ENCODE results near the gene OTUD4.

The OTUD4 gene

DNA sequence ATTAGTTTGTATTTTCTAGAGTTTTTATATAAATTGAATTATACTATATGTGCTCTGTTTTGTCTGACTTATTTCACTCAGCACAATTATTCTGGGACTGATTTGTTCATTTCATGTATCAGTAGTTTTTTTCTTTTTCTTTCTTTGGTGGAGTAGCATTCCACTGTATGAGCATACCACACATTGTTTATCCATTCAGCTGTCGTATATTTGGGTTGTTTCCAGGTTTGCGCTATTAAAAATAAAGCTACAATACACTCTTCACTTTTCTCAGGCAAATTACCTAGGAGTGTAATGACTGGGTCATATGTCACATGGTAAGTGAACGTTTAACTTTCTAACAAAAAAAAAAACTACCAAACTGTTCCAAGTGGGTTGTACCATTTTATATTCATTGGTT, 9.6 kb upstream of the OTUD4 start:
- DNase-seq (ENCODE audit: low read depth): no peak
- no peak overlapping the region for H3K4me3 ChIP-seq (ENCODE audit: low read length)
- TF ChIP-seq CTCF (conservative IDR thresholded peaks at IDR 0.05; ENCODE audit: low read length): no peak

DNA sequence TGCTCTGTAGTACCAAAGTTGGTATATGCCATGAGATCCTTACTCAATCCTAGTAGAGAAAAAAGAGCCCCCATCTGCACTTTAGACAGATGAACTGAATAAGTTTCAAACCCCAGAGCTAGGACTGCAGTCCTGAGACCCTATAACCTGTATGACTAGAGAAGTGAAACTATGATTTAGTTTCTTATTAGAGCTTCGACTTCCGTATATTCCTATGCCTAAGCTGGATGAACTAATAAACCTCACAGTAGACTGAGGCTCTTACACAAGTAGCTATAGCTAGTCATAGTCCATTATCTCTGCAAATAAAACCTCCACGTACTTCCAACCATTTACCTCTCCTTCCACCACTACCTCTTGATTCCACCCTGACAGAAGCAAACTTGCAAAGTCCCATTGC, 6.3 kb upstream of the OTUD4 start:
- no peak for DNase-seq (ENCODE audit: low read depth)
- no peak for TF ChIP-seq CTCF (conservative IDR thresholded peaks at IDR 0.05; ENCODE audit: low read length)
- no peak overlapping the region for H3K4me3 ChIP-seq (ENCODE audit: low read length)

DNA sequence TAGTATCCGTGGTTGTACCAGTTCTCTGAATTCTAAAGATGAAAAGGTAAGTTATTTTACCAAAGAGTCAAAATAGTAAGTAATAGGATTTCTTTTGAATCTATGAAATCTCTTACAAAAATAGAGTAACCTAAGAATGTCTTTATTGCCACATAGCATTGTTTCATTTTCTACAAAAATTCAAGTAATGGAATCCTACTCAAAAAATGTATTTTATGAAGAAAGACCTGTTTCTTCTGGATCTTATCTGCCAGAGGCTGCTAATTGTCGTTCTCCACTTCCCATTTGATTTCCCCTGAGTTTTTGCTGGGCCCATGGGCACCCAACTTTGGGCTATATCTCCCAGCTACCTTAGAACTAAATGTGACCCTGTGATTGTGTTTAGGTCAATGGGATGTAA, 3.2 kb upstream of the OTUD4 start:
- no peak for DNase-seq (ENCODE audit: low read depth)
- H3K4me3 ChIP-seq (ENCODE audit: low read length): no peak overlapping the region
- no peak for TF ChIP-seq CTCF (conservative IDR thresholded peaks at IDR 0.05; ENCODE audit: low read length)

GRCh38 chr4:145183023-145183422, 2.6 kb upstream of the OTUD4 start:
- DNase-seq (ENCODE audit: low read depth): no peak
- no peak for TF ChIP-seq CTCF (conservative IDR thresholded peaks at IDR 0.05; ENCODE audit: low read length)
- H3K4me3 ChIP-seq (ENCODE audit: low read length): no peak overlapping the region

- DNase-seq (ENCODE audit: low read depth): no peak
- H3K4me3 ChIP-seq (ENCODE audit: low read length): no peak overlapping the region
- no peak for TF ChIP-seq CTCF (conservative IDR thresholded peaks at IDR 0.05; ENCODE audit: low read length)
Observed at GRCh38 chr4:145182222-145182621, 1.8 kb upstream of the OTUD4 start.

DNA sequence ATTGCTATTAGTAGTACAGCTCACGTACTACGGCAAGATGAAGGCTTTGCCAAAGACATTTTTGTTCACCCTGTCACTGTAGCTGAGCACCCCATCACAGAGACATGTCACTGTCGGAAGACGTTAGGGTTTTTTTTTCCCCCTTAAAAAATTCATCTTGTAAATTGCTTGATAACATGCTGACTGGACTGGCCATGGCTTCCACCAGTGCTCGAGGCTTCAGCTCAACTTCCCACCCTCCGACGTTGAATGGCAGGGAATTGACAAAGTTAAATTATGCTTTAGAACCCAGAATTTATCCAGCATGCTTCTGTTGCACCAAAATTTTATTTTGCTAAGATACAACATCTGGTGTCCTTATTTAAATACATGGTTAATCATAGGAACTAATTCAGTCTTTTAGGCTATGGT, 707 bp upstream of the OTUD4 start:
- no peak for DNase-seq (ENCODE audit: low read depth)
- peak overlapping the region; percentile 70 for H3K4me3 ChIP-seq (ENCODE audit: low read length)
- TF ChIP-seq CTCF (conservative IDR thresholded peaks at IDR 0.05; ENCODE audit: low read length): no peak

DNA sequence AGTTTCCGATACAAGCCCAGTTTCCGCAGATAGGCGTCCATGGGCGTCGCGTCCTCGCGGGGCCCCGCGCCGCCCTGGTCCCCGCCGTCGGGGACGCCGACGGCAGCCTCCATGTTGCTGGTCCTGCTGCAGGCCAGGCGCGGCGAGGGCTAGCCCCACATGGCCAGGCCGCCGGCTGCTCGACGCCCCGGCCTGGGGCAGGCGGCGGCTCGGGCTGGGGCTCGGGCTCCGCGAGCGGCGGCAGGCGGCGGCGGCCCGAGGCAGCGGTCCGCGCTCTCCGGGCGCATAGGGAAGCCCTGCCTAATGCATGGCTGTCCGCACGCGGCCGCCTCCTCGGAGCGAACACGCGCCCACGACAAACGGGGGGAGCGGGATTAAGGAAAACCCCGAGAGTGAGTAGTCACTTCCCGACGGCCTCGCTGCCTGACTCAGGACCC, 510 bp downstream of the OTUD4 start:
- DNase-seq (ENCODE audit: low read depth): peak; percentile 42
- peak overlapping the region; percentile 83 for H3K4me3 ChIP-seq (ENCODE audit: low read length)

- DNase-seq (ENCODE audit: low read depth): peak; percentile 44
- no peak for TF ChIP-seq CTCF (conservative IDR thresholded peaks at IDR 0.05; ENCODE audit: low read length)
Observed at GRCh38 chr4:145179281-145179860, 1.0 kb downstream of the OTUD4 start.

More at GRCh38 chr4:145179281-145179860, 1.0 kb downstream of the OTUD4 start:
- H3K4me3 ChIP-seq (ENCODE audit: low read length): peak overlapping the region; percentile 83

Measured in AG10803 (cell line).